Dermis blood vessel endothelial cell (primary cell): ENCODE measurements around the gene HACD2. TPM values are rescaled to one million over a fixed set of nuclear protein-coding genes. Genes with fewer than 3 reads are reported as not detected.

ENCODE experiments used
- DNase-seq: peaks from one replicate; pipeline ENCODE4 v3.0.0; 2010
- total RNA-seq: library from RNA; depleted of rRNA; stranded (reverse); fragments of >200 nt; gene quantifications from 2 replicates; pipeline ENCODE4 v1.2.3, GENCODE V29; 2014

The HACD2 gene
- total RNA-seq, 1 donor from 2014 or later, result 24.8 TPM

DNA sequence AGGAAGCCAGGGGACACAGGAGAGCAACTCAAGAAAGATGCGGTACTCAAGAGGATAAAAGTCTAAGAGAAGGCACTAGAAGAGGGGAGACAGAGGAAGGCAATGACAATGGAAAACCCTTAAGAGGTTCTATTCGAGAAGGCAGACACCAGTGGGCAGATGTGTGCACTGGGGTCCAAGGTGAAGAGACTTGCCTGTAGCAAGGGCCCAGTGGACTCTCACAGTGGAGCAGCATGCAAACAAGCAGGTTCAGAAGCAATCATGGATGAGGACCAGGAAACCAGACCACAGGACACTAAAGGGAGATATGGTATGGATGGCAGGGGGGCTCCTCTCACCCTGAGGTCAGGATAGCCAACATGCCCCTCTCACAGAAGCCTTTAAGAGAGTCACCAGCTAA is 138.6 kb downstream of the HACD2 start:
- DNase-seq, result no peak

DNA sequence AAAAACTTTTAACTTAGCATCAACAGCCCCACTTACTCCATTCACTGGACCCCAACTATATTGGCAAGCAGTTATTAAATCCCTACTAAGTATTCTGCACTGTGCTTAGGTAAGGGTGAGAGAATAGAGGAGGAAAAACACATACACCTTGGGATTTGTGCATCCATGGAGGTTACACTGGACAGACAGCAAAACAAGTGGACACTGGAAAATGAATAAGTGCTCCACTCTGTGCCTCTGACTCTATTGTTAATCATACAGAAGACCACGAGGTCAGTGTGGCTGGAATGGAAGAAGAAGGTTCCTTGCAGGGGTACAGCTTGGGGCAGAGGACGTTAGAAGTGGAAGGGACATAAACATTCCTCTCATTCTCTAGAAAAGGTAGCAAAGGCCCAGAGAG is 139.2 kb downstream of the HACD2 start:
- no peak for DNase-seq

GRCh38 chr3:123444744-123445143 is 140.1 kb downstream of the HACD2 start:
- DNase-seq, result no peak

DNA sequence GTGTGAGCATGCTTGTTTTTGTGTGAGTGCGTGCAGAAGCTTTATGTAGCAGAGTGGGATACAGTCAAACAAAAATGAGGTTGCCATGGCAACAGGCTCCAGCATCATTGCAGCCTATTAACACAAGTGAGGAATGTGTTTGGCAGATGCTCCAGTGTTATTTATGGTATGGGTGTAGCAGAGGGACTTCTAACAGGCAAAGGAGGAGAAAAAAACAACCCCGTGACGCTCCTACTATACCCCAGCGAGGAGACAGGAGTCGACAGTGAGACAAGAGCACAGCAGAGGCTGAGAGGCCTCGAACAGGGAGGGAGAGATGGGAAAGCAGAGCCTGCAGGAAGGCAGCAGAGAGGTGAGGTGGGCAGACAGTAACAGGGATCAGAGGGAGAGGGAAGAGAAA is 140.8 kb downstream of the HACD2 start:
- DNase-seq, result no peak

DNA sequence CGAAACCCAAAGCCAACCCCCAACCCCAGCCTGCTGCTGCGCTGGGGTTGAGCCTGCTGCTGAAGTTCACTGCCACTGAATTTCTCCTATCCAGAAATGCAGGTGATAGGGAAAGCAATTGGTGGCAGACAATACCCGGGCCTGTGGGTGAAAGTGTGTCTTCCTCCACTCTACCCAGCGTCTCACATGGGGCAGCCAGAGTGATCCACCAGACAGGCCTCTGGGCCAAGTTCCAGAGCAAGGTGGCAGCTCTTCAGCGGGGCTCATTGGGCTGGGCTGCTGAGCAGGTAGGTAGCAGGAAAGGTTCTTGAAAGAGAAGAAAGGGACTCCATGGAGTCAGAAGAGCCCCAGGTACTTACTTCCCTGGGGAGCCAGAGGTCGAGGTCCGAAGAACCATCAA is 141.9 kb downstream of the HACD2 start:
- no peak for DNase-seq

DNA sequence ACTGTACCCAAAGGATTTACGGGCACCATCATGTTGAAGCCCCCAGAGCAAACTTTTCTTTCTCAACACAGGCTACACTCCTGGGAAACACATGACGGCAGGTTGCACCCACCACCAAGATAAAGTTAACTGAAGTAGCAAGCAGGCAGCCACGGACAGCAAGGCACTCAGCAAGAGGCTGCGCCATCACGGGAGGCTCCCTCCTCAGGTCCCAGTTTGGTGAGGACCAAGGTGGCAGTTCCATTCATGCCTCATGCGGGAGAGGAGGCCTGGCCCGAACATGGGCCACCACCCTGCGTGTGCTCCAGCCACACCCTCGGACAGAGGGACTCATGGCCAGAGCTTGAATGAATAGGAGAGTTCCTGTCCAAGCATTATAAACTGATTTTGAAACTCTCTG is 142.7 kb downstream of the HACD2 start:
- no peak for DNase-seq

Other genes starting within 250 kb of the HACD2 start
- gene ADCY5, start 136.0 kb downstream of the HACD2 start, total RNA-seq, result 0.17 and 1.3 TPM in 2 replicates